Subcutaneous adipose tissue (tissue), 4 donors: ENCODE data around the gene RNF167. TPM values are rescaled to one million over a fixed set of nuclear protein-coding genes. Genes with fewer than 3 reads are reported as not detected.

Experiments
- total RNA-seq, 4 donors: library from RNA; depleted of rRNA; stranded (reverse); fragments of >200 nt; gene quantifications; one replicate each; pipeline ENCODE4 v1.1.0, GENCODE V29; 2016
- TF ChIP-seq, protein P1 (sequence below): fragments of 450-650 bp; IDR thresholded peaks from one replicate; pipeline ENCODE4 v1.5.1; 2016; ENCODE audit warnings: low read depth, mild to moderate bottlenecking, control low read depth, antibody characterized with exemption, moderate library complexity

RNF167 gene
- total RNA-seq, 4 donors from 2014 or later: 21.7 to 42.0 (median 31.0) TPM

DNA sequence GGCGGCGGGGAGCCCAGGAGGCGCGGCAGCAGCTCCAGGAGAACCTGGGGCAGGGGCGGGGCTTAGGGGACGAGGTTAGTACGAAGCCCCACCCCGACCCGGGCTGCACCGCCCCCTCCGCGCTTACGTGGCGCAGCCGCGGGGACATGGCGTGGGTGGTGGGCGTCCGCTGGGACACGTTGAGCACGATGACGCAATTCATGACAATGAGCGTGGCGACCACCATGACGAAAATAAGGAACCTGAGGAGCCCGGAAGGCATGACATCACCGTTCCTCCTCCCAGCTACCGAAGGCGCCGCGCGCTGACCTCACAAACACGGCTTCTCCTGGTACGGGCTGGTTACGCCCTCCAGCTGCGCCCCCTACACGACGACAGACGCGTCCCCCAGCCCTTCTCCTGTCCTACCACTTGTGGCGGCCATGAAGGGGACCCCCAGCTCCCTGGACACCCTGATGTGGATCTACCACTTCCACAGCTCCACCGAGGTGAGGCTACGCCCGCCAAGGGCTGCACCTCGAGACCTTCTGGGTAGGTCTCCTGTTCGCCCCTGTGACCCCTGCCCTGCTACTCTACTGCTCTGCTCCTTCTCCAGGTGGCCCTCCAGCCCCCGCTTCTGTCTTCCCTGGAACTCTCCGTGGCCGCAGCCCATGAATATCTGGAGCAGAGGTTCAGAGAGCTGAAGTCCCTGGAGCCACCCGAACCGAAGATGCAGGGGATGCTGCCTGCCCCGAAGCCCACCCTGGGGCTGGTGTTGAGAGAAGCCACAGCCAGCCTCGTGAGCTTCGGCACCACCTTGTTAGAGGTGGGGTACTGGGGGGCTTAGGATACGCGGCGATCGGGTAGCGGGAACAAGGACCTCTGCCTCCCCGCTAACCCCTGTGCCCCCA is 40.5 kb upstream of the RNF167 start, which contains the start of gene C17orf107:
C17orf107 (plus strand) TSS at position 196 of the 890 bp plus-strand sequence; CDS start at position 423, 227 bp downstream.
- TF ChIP-seq, protein P1, sequence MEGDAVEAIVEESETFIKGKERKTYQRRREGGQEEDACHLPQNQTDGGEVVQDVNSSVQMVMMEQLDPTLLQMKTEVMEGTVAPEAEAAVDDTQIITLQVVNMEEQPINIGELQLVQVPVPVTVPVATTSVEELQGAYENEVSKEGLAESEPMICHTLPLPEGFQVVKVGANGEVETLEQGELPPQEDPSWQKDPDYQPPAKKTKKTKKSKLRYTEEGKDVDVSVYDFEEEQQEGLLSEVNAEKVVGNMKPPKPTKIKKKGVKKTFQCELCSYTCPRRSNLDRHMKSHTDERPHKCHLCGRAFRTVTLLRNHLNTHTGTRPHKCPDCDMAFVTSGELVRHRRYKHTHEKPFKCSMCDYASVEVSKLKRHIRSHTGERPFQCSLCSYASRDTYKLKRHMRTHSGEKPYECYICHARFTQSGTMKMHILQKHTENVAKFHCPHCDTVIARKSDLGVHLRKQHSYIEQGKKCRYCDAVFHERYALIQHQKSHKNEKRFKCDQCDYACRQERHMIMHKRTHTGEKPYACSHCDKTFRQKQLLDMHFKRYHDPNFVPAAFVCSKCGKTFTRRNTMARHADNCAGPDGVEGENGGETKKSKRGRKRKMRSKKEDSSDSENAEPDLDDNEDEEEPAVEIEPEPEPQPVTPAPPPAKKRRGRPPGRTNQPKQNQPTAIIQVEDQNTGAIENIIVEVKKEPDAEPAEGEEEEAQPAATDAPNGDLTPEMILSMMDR: no peak

DNA sequence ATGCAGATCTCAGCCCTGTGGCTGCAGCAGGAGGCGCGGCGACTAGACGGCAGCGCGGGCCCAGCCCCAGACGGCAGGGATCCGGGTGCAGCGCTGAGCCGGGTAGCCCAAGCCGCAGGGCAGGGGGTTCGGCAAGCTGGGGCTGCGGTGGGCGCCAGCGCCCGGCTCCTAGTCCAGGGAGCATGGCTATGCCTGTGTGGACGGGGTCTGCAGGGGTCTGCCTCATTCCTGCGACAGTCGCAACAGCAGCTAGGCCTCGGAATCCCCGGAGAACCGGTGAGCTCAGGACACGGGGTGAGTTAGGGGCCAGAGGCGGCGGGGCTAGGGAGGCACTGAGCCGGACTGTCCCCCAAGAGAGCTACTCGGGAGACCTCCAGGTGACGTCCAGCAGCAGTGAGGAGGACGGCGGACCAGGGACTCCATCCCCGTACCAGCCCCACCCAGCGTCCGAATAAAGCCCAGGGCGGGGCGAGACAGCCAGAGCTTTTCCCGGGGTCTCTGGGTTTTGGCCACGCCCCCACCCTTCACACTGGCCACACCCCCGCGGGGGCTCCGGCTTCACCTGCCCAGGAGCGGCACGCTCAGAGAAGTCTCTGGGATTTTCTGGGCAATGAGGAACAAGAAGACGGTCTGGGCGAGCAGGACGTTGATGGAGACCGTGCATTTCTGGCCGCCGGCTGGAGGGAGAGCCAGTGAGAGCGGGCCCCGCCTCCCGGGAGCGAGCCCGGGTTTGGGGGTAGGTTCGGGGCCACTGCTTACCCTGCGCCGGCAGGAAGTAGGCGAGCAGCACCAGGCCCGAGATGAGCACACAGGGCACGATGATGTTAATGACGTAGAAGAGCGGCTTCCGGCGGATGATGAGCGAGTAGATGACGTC is 39.6 kb upstream of the RNF167 start:
- TF ChIP-seq, protein P1: no peak

DNA sequence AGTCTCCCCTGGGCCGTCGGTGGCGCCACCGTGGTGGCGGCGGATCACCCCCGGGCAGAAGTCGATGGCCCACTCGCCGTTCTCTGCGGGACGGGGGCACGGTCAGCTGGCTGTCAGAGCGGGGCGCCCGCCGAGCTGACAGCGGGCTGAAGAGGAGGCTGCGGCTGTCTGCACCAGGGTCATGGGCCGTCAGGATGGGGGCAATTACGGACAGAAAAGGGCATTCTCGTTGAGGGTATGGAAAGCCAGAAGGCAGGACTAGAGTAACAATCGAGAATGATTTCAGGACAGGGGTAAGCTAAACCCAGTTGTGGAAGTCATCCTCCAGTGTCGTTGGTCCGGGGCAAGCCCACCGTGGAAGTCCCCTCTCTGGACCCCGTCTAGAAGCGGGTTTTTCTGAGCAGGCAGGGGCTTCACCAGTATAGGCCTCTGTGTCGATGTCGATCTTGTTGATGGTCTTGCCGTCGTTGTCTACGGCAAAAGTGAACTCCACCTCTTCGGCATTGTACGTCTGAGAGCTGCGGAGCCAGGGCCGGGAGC is 38.9 kb upstream of the RNF167 start:
- TF ChIP-seq, protein P1: no peak

DNA sequence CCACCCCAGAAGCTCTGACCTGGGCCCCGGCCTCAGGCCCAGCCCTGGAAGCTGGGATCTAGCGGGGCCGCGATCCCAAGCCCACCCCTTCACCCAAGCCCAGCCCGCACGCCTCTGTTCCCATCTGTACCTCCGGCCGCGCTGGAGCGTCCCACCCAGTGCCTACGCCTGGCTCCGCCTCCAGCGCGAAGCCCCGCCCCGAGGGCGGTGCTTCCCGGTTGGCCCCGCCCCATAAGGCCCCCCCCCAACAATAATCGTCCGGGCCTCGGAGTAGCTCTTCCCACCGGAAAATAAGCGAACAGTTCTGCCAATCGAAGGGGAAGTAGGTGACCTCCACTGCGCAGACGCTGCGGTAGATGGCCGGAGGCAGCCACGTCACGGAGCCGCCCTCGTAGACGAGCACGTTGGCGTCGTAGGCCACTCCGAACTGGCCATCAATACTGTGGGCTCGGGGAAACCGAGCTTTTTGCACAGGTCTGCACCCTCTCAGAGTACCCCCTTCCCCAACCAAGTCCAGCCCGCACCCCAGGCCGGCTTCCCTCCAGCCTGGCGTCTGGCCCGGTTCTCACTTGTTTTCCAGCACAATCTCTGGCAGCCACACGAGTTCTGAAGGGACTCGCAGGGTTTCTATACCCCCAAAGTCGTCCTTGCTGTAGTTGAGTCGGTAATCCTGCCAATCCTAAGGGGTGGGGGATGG is 38.3 kb upstream of the RNF167 start:
- TF ChIP-seq, protein P1: no peak

DNA sequence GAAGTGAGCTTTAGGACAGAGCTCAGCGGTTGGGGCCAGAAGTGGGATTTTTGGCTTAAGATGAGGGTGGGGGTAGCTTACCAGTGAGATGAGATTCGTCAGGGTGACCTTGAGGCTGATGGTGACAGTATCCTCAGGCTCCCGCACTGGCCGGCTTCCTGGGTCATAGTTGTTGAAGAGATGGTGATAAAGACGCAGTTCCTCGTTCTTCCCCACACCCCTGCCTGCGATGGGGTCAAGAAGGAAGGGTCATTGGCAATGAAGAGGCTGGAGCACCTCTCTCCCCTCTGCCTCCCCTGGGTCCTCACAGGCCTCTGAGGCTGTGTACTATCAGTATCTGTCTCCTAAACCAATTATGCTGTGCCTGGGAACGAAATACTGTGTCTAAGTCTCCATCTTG is 37.5 kb upstream of the RNF167 start:
- TF ChIP-seq, protein P1: no peak

DNA sequence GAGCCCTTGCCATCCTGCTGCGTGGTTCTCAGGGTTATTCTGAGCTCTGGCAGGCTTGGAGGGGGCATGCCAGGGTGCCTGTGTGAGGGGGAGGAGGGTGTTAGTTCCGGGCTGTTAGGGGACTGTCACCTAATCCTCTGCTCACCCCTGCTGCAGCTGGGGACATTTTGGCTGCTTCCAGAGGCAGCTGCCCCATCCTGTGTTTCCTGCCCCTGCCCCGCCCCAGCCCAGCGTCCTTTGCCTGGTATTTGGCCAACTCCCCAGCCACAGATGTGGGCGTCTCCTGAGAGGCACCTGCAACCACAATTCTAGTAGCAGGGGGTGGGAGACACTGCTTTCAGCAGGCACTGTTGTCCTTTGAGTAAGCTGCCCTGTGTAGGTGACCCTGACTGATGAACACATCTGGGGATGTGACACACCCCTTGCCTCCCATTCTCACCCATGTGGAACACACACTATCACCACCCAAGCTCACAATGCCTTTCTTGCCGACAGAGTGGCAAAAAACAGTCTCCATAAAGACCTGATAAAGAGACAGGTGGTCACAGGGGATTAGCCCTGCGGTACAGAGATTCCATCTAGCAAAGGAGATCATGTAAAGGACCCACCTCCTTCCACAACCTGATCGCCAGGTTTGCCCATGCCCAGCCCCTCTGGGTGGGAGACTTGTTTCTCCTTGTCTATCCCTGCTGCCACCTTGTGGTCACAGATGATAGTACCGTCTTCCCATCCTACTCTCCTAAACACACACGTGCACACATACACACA is 36.8 kb upstream of the RNF167 start, which contains the start of gene CHRNE:
CHRNE (minus strand) TSS at position 48 of the 768 bp plus-strand sequence; CDS start at position 13, 35 bp downstream.
- TF ChIP-seq, protein P1: no peak
